Cardiac muscle cell (in vitro differentiated cells and primary cell): ENCODE data around the gene OPN4. TPM values are rescaled to one million over a fixed set of nuclear protein-coding genes. Genes with fewer than 3 reads are reported as not detected.

Experiments
- DNase-seq, 2 donors: peaks; one replicate each; pipeline versions ENCODE4 v3.0.0 to v3.0.0-alpha.2; 2010 to 2017; ENCODE audit warnings: low read depth in 1 of 2, low spot score in 1 of 2
- H3K27ac ChIP-seq: fragments of 200-600 bp; sonication (generic); 2 replicates; pipeline ENCODE4 v1.5.1; 2016
- H3K27me3 ChIP-seq: fragments of 200-600 bp; sonication (generic); 2 replicates; pipeline ENCODE4 v1.6.0; 2016; ENCODE audit warnings: control low read depth
- H3K36me3 ChIP-seq: fragments of 200-600 bp; sonication (generic); 2 replicates; pipeline ENCODE4 v1.5.1; 2016; ENCODE audit warnings: control low read depth
- H3K4me1 ChIP-seq: fragments of 200-600 bp; sonication (generic); 2 replicates; pipeline ENCODE4 v1.8.1; 2017; ENCODE audit warnings: low read depth, mild to moderate bottlenecking, mixed run types
- H3K4me3 ChIP-seq: fragments of 200-600 bp; sonication (generic); 2 replicates; pipeline ENCODE4 v1.5.1; 2016; ENCODE audit warnings: mild to moderate bottlenecking
- H3K9me3 ChIP-seq: fragments of 200-600 bp; sonication (generic); 2 replicates; pipeline ENCODE4 v1.5.1; 2017; ENCODE audit warnings: low read depth, mild to moderate bottlenecking, control low read depth
- CTCF ChIP-seq: IDR thresholded peaks from 2 replicates; pipeline ENCODE4 v1.5.1; 2012; ENCODE audit warnings: low read depth, mild to moderate bottlenecking, low read length
- polyA plus RNA-seq: library from polyadenylated mRNA; unstranded; fragments of >200 nt; fragmentation: Nextera tagmentation; extraction: Ambion mirVana; gene quantifications from 2 replicates; pipeline ENCODE4 v1.2.1, GENCODE V29; 2016
- total RNA-seq: library from RNA; depleted of rRNA; stranded (reverse); fragments of >200 nt; gene quantifications from 2 replicates; pipeline ENCODE4 v1.2.3, GENCODE V29; 2016

The OPN4 gene
- total and polyA plus RNA-seq, 2 experiments from 2014 or later, result 0.18 TPM; not detected in 1

GRCh38 chr10:86651631-86652331 is 2.6 kb upstream of the OPN4 start:
- DNase-seq, result no peak
- H3K27ac ChIP-seq, result no peak overlapping the region
- TF ChIP-seq CTCF, result no peak
- H3K9me3 ChIP-seq, result no peaks in the 10 kb centered on the region
- H3K36me3 ChIP-seq, result no peaks in the 10 kb centered on the region
- no peak overlapping the region for H3K4me3 ChIP-seq
- H3K27me3 ChIP-seq, result no peaks in the 10 kb centered on the region
- peaks cover 23% of the 10 kb centered on the region for H3K4me1 ChIP-seq

GRCh38 chr10:86652361-86653202 is 1.8 kb upstream of the OPN4 start:
- no peaks in the 10 kb centered on the region for H3K36me3 ChIP-seq
- peak in 1 of 2 donors; percentile 31 for DNase-seq
- H3K27ac ChIP-seq, result no peak overlapping the region
- TF ChIP-seq CTCF, result no peak
- H3K9me3 ChIP-seq, result no peaks in the 10 kb centered on the region
- no peak overlapping the region for H3K4me3 ChIP-seq
- H3K27me3 ChIP-seq, result no peaks in the 10 kb centered on the region
- H3K4me1 ChIP-seq, result peaks cover 23% of the 10 kb centered on the region

GRCh38 chr10:86653379-86653778 is 968 bp upstream of the OPN4 start:
- no peaks in the 10 kb centered on the region for H3K9me3 ChIP-seq
- no peaks in the 10 kb centered on the region for H3K36me3 ChIP-seq
- H3K27me3 ChIP-seq, result no peaks in the 10 kb centered on the region
- H3K27ac ChIP-seq, result no peak overlapping the region
- no peak overlapping the region for H3K4me3 ChIP-seq
- peaks cover 23% of the 10 kb centered on the region for H3K4me1 ChIP-seq
- no peak for TF ChIP-seq CTCF
- no peak for DNase-seq

- H3K4me1 ChIP-seq, result peaks cover 20% of the 10 kb centered on the region
- no peak for DNase-seq
- H3K36me3 ChIP-seq, result no peaks in the 10 kb centered on the region
- H3K4me3 ChIP-seq, result no peak overlapping the region
- no peak overlapping the region for H3K27ac ChIP-seq
- TF ChIP-seq CTCF, result no peak
- H3K27me3 ChIP-seq, result no peaks in the 10 kb centered on the region
- no peaks in the 10 kb centered on the region for H3K9me3 ChIP-seq
Measured at GRCh38 chr10:86653987-86654386, 360 bp upstream of the OPN4 start.

GRCh38 chr10:86655173-86655540 is 810 bp downstream of the OPN4 start:
- DNase-seq, result no peak
- no peaks in the 10 kb centered on the region for H3K9me3 ChIP-seq
- no peak overlapping the region for H3K27ac ChIP-seq
- peaks cover 14% of the 10 kb centered on the region for H3K4me1 ChIP-seq
- H3K27me3 ChIP-seq, result no peaks in the 10 kb centered on the region
- no peak overlapping the region for H3K4me3 ChIP-seq
- H3K36me3 ChIP-seq, result no peaks in the 10 kb centered on the region
- no peak for TF ChIP-seq CTCF
